HFF-Myc (cell line): ENCODE results near the gene GPR137B.
"Not testable (repeated sequence)": the region's sequence is repeated elsewhere in the genome, so short reads cannot be mapped to it uniquely, and the experiment has no call there.

Source experiments
- DNase-seq: peaks from one replicate; pipeline ENCODE4 v3.0.0-alpha.2; 2011; ENCODE audit warnings: low read depth; ENCODE audit errors: extremely low read depth
- H3K4me3 ChIP-seq: replicated peaks from 2 replicates; pipeline ENCODE4 v1.5.1; 2011; ENCODE audit warnings: low read depth, mild to moderate bottlenecking, control low read depth, low read length
- TF ChIP-seq, protein P1 (sequence below): IDR thresholded peaks from 2 replicates; pipeline ENCODE4 v1.5.1; 2012; ENCODE audit warnings: mild to moderate bottlenecking, low read depth, low read length, control low read depth; ENCODE audit errors: missing control alignments

The GPR137B gene, protein sequence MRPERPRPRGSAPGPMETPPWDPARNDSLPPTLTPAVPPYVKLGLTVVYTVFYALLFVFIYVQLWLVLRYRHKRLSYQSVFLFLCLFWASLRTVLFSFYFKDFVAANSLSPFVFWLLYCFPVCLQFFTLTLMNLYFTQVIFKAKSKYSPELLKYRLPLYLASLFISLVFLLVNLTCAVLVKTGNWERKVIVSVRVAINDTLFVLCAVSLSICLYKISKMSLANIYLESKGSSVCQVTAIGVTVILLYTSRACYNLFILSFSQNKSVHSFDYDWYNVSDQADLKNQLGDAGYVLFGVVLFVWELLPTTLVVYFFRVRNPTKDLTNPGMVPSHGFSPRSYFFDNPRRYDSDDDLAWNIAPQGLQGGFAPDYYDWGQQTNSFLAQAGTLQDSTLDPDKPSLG

DNA sequence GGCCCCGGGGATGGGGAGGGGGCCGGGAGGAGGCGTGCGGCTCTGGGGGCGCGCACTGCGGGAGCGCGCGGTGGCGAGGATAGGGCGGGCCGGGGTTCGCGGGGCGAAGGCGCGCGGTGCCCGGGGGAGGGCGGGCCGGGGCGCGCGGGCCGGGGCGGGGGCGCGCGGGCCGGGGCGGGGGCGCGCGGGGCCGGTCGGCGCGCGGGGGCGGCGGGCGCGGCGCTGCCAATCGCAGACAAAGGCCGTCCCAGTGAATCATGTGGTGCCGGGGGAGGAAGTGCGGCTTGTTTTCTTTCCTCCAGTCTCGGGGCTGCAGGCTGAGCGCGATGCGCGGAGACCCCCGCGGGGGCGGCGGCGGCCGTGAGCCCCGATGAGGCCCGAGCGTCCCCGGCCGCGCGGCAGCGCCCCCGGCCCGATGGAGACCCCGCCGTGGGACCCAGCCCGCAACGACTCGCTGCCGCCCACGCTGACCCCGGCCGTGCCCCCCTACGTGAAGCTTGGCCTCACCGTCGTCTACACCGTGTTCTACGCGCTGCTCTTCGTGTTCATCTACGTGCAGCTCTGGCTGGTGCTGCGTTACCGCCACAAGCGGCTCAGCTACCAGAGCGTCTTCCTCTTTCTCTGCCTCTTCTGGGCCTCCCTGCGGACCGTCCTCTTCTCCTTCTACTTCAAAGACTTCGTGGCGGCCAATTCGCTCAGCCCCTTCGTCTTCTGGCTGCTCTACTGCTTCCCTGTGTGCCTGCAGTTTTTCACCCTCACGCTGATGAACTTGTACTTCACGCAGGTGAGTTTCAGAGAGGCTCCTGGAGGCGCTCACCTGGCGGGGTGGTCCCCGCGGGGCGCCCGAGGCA, at the start of gene GPR137B:
Gene GPR137B (plus strand): TSS at position 287 of the 851 bp plus-strand sequence. CDS start 84 bp downstream, at position 371.
- no peak for DNase-seq
- H3K4me3 ChIP-seq = peak within 1 kb of the TSS; percentile 68
- TF ChIP-seq, protein P1, sequence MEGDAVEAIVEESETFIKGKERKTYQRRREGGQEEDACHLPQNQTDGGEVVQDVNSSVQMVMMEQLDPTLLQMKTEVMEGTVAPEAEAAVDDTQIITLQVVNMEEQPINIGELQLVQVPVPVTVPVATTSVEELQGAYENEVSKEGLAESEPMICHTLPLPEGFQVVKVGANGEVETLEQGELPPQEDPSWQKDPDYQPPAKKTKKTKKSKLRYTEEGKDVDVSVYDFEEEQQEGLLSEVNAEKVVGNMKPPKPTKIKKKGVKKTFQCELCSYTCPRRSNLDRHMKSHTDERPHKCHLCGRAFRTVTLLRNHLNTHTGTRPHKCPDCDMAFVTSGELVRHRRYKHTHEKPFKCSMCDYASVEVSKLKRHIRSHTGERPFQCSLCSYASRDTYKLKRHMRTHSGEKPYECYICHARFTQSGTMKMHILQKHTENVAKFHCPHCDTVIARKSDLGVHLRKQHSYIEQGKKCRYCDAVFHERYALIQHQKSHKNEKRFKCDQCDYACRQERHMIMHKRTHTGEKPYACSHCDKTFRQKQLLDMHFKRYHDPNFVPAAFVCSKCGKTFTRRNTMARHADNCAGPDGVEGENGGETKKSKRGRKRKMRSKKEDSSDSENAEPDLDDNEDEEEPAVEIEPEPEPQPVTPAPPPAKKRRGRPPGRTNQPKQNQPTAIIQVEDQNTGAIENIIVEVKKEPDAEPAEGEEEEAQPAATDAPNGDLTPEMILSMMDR = no peak

DNA sequence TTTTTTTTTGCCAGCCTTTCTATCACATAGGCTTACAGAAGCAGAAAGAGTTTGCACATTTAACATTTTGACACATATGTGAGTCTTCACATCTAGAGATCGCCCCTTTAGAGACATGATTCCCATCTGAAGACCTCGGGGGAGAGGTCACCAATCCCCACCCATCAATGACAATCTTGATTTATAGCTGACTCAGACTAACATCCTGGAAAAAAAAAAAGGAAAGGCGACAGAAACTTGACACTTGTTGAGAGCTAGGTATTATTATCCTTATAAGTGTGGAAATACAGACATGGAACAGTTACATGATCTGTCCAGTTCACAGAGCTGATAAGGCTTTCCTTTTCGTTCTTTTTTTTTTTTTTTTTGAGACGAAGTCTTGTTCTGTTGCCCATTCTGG, 49.4 kb upstream of the GPR137B start:
- TF ChIP-seq, protein P1 = no peak
- H3K4me3 ChIP-seq = no peak overlapping the region
- no peak for DNase-seq

DNA sequence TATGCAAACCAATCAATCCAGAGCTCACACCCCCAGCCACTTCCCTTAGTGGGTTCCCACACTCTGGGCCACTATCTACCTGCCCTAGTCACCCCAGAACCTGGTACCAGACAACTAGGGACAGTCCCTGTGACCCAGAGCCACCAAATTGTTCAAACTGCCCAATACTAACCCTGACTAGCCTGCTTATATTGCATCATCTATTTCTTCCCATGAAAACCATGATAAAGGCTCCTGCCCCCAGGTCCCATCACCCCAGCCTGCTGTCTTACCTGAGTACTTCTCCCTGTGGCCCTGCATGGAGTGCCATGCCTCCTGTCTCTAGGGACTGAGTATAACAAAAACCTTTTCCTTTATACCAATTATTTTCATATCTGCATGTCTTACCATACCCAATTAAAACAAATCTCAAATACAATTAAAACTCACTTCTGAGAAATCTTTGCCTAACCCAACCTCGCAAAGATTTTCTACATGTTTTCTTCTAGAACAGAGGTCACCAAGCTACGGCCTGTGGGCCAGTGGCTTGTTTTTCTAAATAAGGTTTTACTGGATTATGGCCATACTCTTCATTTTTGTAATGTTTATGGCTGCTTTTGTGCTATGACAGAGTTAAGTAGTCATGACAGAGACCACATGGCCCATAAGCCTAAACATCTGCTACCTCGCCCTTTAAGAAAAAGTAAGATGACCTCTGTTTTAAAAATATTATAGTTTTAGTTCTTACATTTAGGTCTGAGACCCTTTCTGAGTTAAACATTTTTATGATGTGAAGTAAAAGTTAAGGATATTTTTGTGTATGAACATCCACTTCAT, 46.4 kb upstream of the GPR137B start:
- DNase-seq = no peak
- TF ChIP-seq, protein P1 = no peak
- no peak overlapping the region for H3K4me3 ChIP-seq

DNA sequence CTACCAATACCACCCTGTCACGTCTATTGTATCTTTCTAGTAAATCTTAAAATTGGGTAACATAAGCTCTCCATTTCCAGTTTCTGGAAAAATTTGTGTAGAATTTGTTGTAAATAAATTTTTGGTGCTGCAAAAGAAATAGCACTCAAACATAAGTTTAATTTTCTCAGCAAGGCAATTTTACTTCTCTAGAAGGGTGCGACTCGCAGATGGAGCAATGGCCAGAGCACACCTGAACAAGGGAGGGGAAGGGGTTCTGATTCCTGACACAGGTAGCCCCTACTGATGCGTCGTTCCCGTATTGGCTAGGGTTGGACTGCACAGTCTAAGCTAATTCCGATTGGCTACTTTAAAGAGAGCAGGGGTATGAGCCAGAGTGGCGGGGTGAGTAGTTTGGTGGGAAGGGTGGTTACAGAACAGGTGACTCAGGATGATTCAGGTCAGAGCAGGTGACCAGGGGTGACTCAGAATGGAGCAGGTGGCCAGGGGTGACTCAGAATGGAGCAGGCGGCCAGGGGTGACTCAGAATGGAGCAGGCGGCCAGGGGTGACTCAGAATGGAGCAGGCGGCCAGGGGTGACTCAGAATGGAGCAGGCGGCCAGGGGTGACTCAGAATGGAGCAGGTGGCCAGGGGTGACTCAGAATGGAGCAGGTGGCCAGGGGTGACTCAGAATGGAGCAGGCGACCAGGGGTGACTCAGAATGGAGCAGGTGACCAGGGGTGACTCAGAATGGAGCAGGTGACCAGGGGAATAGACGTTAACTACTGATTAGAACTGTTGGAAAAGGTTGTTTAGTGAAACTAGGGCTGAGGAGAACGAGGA, 45.5 kb upstream of the GPR137B start:
- not testable (repeated sequence) for H3K4me3 ChIP-seq
- peak; percentile 78 for DNase-seq

DNA sequence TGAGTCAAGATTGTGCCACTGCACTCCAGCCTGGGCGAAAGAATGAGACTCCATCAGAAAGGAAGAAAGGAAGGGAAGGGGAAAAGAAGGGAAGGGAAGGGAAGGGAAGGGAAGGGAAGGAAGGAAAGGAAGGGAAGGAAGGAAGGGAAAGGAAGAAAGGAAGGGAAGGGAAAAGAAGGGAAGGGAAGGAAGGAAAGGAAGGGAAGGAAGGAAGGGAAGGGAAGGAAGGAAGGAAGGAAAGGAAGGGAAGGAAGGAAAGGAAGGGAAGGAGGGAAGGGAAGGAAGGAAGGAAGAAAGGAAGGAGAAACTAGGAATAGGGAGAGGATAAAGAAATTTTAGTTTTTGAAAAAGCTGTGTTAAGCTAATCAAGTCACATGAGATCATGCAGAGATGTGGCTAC, 44.1 kb upstream of the GPR137B start:
- TF ChIP-seq, protein P1 = no peak
- no peak for DNase-seq

DNA sequence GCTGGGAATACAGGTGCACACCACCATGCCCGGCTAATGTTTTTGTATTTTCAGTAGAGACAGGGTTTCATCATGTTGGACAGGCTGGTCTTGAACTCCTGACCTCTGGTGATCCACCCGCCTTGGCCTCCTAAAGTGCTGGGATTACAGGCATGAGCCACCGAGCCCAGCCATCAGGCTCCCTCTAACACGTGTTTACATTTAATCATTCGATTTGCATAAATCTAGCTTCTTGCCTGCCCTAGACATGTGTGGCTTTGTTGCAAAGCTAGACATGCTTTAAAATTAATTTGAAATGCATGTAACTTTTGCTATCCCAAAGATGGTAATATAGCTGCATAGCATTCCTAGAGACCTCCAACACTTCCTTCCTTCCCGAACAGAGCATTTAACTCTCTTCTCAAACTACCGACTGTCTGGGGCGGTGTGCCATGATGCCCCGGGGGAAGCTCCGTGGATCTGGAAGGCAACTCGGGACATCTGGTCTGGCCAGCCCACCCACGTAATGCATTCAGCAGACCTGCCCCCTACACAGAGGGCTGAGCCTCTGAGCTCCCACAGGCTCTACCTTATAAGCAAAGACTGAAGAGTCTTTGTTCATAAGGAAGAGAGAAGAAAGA, 42.9 kb upstream of the GPR137B start:
- TF ChIP-seq, protein P1 = no peak
- DNase-seq = peak; percentile 35

More for the DNA sequence above, 44.1 kb upstream of the GPR137B start:
- H3K4me3 ChIP-seq = no peak overlapping the region

More for the DNA sequence above, 42.9 kb upstream of the GPR137B start:
- no peak overlapping the region for H3K4me3 ChIP-seq
